GM23248 (cell line): Measurements from ENCODE around the gene LPGAT1.

Source experiments
- EZH2 ChIP-seq: fragments of 200-600 bp; sonication (generic); IDR thresholded peaks from 2 replicates; pipeline ENCODE4 v1.6.1; 2018; ENCODE audit warnings: antibody characterized with exemption, mild to moderate bottlenecking; ENCODE audit not compliant: insufficient read depth, poor library complexity, severe bottlenecking
- EZH2phosphoT487 ChIP-seq: fragments of 200-600 bp; sonication (generic); IDR thresholded peaks from 2 replicates; pipeline ENCODE4 v1.6.1; 2018; ENCODE audit warnings: antibody characterized with exemption, moderate library complexity, mild to moderate bottlenecking, low read depth; ENCODE audit not compliant: insufficient read depth

DNA sequence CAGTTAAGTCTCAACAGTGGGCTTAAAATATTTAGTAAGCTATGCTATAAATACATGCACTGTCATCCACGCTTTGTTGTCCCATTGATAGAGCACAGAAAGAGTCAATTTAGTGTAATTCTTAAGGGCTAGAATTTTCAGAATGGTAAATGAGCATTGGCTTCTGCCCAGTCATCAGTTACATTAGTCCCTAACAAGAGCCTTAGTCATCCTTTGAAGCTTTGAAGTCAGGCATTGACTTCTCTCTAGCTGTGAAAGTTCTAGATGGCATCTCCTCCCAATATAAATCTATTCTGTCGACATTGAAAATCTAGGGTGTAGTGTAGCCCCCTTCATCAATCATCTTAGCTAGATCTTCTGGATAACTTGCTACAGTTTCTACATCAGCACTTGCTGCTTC, 12.0 kb upstream of the LPGAT1 start:
- TF ChIP-seq EZH2, result no peak
- TF ChIP-seq EZH2phosphoT487, result no peak
